Measurements from ENCODE around the gene INPP5K. TPM values are rescaled to one million over a fixed set of nuclear protein-coding genes. Genes with fewer than 3 reads are reported as not detected.
"Not testable (repeated sequence)": the region's sequence is repeated elsewhere in the genome, so short reads cannot be mapped to it uniquely, and the experiment has no call there.

Gene INPP5K
- total RNA-seq, 2 donors from 2014 or later: 39.9 to 40.4 TPM

DNA sequence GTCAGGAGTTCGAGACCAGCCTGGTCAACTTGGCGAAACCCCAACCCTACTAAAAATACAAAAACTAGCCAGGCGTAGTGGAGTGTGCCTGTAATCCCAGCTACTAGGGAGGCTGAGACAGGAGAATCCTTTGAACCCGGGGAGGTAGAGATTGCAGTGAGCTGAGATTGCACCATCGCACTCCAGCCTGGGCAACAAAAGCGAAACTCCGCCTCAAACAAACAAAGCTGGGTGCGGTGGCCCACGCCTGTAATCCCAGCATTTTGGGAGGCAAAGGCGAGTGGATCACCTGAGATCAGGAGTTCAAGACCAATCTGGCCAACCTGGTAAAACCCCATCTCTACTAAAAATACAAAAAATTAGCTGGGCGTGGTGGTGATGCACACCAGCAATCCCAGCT lies 62.7 kb downstream of the INPP5K start:
- peak; percentile 5 for ATAC-seq
- intact Hi-C loops (cut with DNase I, micrococcal nuclease): loop anchor here in 1 of 2 donors (10.0 kb wide), 1 partner anchor 89 kb away; no protein-coding TSS in a partner anchor
- DNase-seq: peak in 1 of 2 donors; percentile 37

DNA sequence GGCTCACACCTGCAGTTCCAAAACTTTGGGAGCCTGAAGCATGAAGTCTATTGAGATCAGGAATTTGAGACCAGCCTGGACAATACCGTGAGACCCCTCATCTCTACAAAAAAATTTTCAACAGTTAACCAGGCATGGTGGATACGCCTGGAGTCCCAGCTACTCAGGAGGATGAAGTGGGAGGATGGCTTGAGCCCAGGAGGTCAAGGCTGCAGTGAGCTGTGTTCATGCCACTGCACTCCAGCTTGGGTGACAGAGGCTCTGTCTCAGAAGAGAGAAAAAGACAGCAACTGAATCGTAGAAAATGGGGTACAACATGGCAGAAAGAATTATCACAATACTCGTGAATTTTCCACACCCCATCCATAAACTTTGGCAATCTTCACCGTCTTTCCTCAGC lies 63.6 kb downstream of the INPP5K start:
- DNase-seq: no peak
- intact Hi-C loops (cut with DNase I, micrococcal nuclease): loop anchor here in 1 of 2 donors (10.0 kb wide), 1 partner anchor 88 kb away; no protein-coding TSS in a partner anchor

DNA sequence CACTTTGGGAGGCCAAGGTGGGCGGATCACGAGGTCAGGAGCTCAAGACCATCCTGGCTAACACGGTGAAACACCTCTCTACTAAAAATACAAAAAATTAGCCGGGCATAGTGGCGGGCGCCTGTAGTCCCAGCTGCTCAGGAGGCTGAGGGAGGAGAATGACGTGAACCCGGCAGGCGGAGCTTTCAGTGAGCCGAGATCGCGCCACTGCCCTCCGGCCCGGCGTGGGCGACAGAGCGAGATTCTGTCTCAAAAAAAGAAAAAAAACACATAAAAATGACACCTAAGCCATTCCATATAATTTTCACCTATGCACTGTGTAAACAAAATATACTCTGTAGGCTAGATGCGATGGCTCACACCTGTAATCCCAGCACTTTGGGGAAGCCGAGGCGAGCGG lies 66.2 kb downstream of the INPP5K start:
- ATAC-seq, DNase-seq: not testable (repeated sequence)
- intact Hi-C loops (cut with DNase I, micrococcal nuclease): loop anchor here in 1 of 2 donors (10.0 kb wide), 1 partner anchor 85 kb away; no protein-coding TSS in a partner anchor

More for the DNA sequence above, 63.6 kb downstream of the INPP5K start:
- ATAC-seq: no peak

DNA sequence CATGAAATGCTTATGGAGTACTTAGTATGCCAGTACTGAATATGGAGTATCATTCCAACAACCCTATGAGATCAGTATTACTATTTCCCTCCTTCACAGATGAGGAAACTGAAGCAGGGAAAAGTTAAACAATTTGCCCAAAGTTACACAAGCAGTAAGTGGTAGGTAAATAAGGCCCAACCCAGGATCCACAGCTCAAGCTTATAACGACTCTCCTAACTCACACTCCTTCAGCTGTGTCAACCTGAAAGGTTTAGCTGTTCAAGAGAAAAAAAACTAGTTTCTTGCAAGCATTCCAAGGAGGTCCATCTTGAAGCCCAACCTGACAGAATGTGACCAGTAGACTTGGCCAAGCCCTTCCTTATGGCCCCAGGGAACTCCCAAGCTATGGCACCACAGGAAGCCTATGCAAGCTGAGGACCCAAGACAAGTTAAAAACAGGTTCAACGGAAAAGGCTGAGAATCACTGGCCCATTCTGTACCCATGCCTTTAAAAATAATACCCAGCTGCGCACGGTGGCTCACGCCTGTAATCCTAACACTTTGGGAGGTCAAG lies 66.9 kb downstream of the INPP5K start:
- ATAC-seq (peak; percentile 70), DNase-seq (no peak)
- intact Hi-C loops (cut with DNase I, micrococcal nuclease): no loop called here

DNA sequence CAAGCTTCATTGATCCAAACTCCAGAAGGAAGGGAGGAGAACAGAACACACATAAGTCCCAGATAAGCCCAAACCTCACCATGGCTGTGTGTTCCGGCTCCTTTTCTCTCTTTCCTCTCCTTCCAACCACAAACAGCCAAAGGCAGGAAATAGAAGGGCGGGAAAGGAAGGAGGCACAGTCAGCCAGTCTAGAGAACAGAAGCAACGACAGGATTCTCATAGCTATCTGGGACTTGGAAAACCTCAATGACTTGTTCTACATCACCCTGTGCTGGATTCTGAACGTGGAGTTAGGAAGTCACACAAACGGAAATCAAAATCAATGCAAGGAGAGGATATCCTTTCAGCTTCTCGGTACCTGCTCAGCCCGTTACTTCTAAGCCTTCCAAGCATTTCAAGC lies 69.4 kb downstream of the INPP5K start:
- DNase-seq (no peak), ATAC-seq (no peak)
- intact Hi-C loops (cut with DNase I, micrococcal nuclease): no loop called here

DNA sequence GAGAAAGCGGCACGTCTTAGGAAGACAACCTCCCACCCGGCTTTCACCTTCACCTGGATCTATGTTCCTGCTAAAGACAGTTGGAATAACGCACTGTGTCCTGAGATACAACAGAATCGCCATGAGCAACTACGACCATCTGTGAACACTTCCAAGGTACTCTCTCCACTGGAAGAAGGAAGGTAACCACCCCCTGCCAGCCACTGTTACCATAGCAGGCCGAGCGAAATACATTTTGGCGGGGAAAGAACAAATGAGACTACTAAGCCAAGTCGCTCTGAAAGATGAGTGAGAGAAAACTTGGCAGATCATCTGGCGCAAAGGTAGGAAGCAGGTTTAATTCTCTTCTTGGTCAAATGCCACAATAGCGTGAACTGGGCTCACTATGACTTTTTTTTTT lies 70.2 kb downstream of the INPP5K start:
- intact Hi-C loops (cut with DNase I, micrococcal nuclease): no loop called here
- ATAC-seq (no peak), DNase-seq (no peak)

DNA sequence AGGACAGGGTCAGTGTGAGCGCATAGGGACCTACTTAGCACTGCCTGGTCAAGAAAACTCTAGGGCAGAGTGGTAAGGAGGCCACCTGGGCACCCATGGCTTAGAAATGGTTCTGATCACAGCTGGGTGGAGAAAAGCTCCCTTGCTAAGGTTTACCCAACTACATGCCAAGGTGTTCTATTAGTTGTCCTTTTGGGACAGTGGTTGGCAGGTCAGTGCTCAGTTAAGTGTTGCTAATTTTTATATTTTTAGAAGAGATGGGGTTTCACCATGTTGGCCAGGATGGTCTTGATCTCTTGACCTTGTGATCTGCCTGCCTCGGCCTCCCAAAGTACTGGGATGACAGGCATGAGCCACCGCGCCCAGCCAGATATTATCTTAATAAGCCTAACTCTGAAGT lies 70.7 kb downstream of the INPP5K start:
- DNase-seq; ATAC-seq; intact Hi-C loops (cut with DNase I, micrococcal nuclease): not testable (repeated sequence)

Other genes starting within 250 kb of the INPP5K start
- not detected for gene BHLHA9, start 246.2 kb downstream of the INPP5K start, total RNA-seq
- under 1 TPM in 1 of 2 donors, not detected in 1; 0.47 TPM for gene TRARG1, start 236.9 kb downstream of the INPP5K start, total RNA-seq
- 100 to 1,000 TPM; 411 to 446 TPM for gene YWHAE, start 116.4 kb downstream of the INPP5K start, total RNA-seq
- gene CRK, start 60.4 kb downstream of the INPP5K start, total RNA-seq: 10 to 100 TPM; 74.6 to 80.9 TPM
- 100 to 1,000 TPM; 318 to 378 TPM for gene MYO1C, start 23.9 kb downstream of the INPP5K start, total RNA-seq
- gene PITPNA, start 46.2 kb upstream of the INPP5K start, total RNA-seq: 10 to 100 TPM; 75.5 to 94.3 TPM
- gene SLC43A2, start 112.2 kb upstream of the INPP5K start, total RNA-seq: 10 to 100 TPM; 19.4 to 22.8 TPM
- 10 to 100 TPM; 10.1 to 10.2 TPM for gene SCARF1, start 129.1 kb upstream of the INPP5K start, total RNA-seq
- gene RILP, start 133.3 kb upstream of the INPP5K start, total RNA-seq: 10 to 100 TPM; 48.3 to 51.2 TPM
- 100 to 1,000 TPM; 162 to 204 TPM for gene PRPF8, start 168.3 kb upstream of the INPP5K start, total RNA-seq
- 10 to 100 TPM; 33.1 to 50.7 TPM for gene TLCD2, start 193.8 kb upstream of the INPP5K start, total RNA-seq
- gene WDR81, start 208.1 kb upstream of the INPP5K start, total RNA-seq: 10 to 100 TPM; 16.1 to 23.4 TPM
- 1 to 10 TPM; 1.4 to 2.7 TPM for gene SERPINF2, start 226.3 kb upstream of the INPP5K start, total RNA-seq
- gene SERPINF1, start 245.4 kb upstream of the INPP5K start, total RNA-seq: 10 to 100 TPM; 33.3 to 60.6 TPM